ENCODE data around the gene FAXC.
A peak's percentile ranks its signal among the peaks of the same experiment; 100 is the strongest.

Gene FAXC

GRCh38 chr6:99362678-99363268, 13.3 kb upstream of the FAXC start:
- Histone ChIP-seq H3K9me3 (ENCODE audit: control insufficient read depth in 1 of 2, low read length in 2 of 2) (no peaks in the 10 kb centered on the region), H3K4me1 (ENCODE audit: control insufficient read depth in 1 of 2, insufficient read depth in 2 of 2, low read length in 2 of 2) (no peaks in the 10 kb centered on the region), H3K36me3 (ENCODE audit: control insufficient read depth in 1 of 2, insufficient read depth in 2 of 2, low read length in 2 of 2) (no peaks in the 10 kb centered on the region), H3K9ac (ENCODE audit: low read depth in 1 of 2, low read length in 2 of 2) (no peak overlapping the region), H3K4me3 (ENCODE audit: low read depth in 1 of 2, low read length in 2 of 2) (no peak overlapping the region), H3K27me3 (ENCODE audit: control insufficient read depth in 1 of 2, insufficient read depth in 2 of 2, low read length in 2 of 2) (peaks cover 0 to 5% of the 10 kb centered on the region in 2 donors), H3K27ac (ENCODE audit: low read depth, low read length) (no peak overlapping the region)

GRCh38 chr6:99359800-99360199, 10.3 kb upstream of the FAXC start:
- H3K27me3 ChIP-seq (ENCODE audit: control insufficient read depth in 1 of 2, insufficient read depth in 2 of 2, low read length in 2 of 2) = peaks cover 3 to 9% of the 10 kb centered on the region in 2 donors
- H3K9me3 ChIP-seq (ENCODE audit: control insufficient read depth in 1 of 2, low read length in 2 of 2) = no peaks in the 10 kb centered on the region
- H3K36me3 ChIP-seq (ENCODE audit: control insufficient read depth in 1 of 2, insufficient read depth in 2 of 2, low read length in 2 of 2) = no peaks in the 10 kb centered on the region
- no peak overlapping the region for H3K27ac ChIP-seq (ENCODE audit: low read depth, low read length)
- no peak overlapping the region for H3K4me3 ChIP-seq (ENCODE audit: low read depth in 1 of 2, low read length in 2 of 2)
- no peaks in the 10 kb centered on the region for H3K4me1 ChIP-seq (ENCODE audit: control insufficient read depth in 1 of 2, insufficient read depth in 2 of 2, low read length in 2 of 2)
- no peak overlapping the region for H3K9ac ChIP-seq (ENCODE audit: low read depth in 1 of 2, low read length in 2 of 2)

- H3K9me3 ChIP-seq (ENCODE audit: control insufficient read depth in 1 of 2, low read length in 2 of 2) = no peaks in the 10 kb centered on the region
- H3K4me3 ChIP-seq (ENCODE audit: low read depth in 1 of 2, low read length in 2 of 2) = no peak overlapping the region
- no peak overlapping the region for H3K27ac ChIP-seq (ENCODE audit: low read depth, low read length)
- H3K36me3 ChIP-seq (ENCODE audit: control insufficient read depth in 1 of 2, insufficient read depth in 2 of 2, low read length in 2 of 2) = no peaks in the 10 kb centered on the region
- H3K4me1 ChIP-seq (ENCODE audit: control insufficient read depth in 1 of 2, insufficient read depth in 2 of 2, low read length in 2 of 2) = no peaks in the 10 kb centered on the region
- no peak overlapping the region for H3K9ac ChIP-seq (ENCODE audit: low read depth in 1 of 2, low read length in 2 of 2)
- peaks cover 3 to 16% of the 10 kb centered on the region in 2 donors for H3K27me3 ChIP-seq (ENCODE audit: control insufficient read depth in 1 of 2, insufficient read depth in 2 of 2, low read length in 2 of 2)
Observed at GRCh38 chr6:99356641-99357040, 7.2 kb upstream of the FAXC start.

GRCh38 chr6:99354983-99355382, 5.5 kb upstream of the FAXC start:
- Histone ChIP-seq H3K27ac (ENCODE audit: low read depth, low read length) (no peak overlapping the region), H3K27me3 (ENCODE audit: control insufficient read depth in 1 of 2, insufficient read depth in 2 of 2, low read length in 2 of 2) (peaks cover 16 to 23% of the 10 kb centered on the region in 2 donors), H3K4me1 (ENCODE audit: control insufficient read depth in 1 of 2, insufficient read depth in 2 of 2, low read length in 2 of 2) (no peaks in the 10 kb centered on the region), H3K9me3 (ENCODE audit: control insufficient read depth in 1 of 2, low read length in 2 of 2) (no peaks in the 10 kb centered on the region), H3K36me3 (ENCODE audit: control insufficient read depth in 1 of 2, insufficient read depth in 2 of 2, low read length in 2 of 2) (no peaks in the 10 kb centered on the region), H3K4me3 (ENCODE audit: low read depth in 1 of 2, low read length in 2 of 2) (no peak overlapping the region), H3K9ac (ENCODE audit: low read depth in 1 of 2, low read length in 2 of 2) (no peak overlapping the region)

- H3K27ac ChIP-seq (ENCODE audit: low read depth, low read length) = no peak overlapping the region
- H3K27me3 ChIP-seq (ENCODE audit: control insufficient read depth in 1 of 2, insufficient read depth in 2 of 2, low read length in 2 of 2) = peaks cover 28 to 34% of the 10 kb centered on the region in 2 donors
- H3K4me1 ChIP-seq (ENCODE audit: control insufficient read depth in 1 of 2, insufficient read depth in 2 of 2, low read length in 2 of 2) = no peaks in the 10 kb centered on the region
- no peaks in the 10 kb centered on the region for H3K9me3 ChIP-seq (ENCODE audit: control insufficient read depth in 1 of 2, low read length in 2 of 2)
- no peak overlapping the region for H3K9ac ChIP-seq (ENCODE audit: low read depth in 1 of 2, low read length in 2 of 2)
- no peak overlapping the region for H3K4me3 ChIP-seq (ENCODE audit: low read depth in 1 of 2, low read length in 2 of 2)
- no peaks in the 10 kb centered on the region for H3K36me3 ChIP-seq (ENCODE audit: control insufficient read depth in 1 of 2, insufficient read depth in 2 of 2, low read length in 2 of 2)
Observed at GRCh38 chr6:99353126-99353525, 3.7 kb upstream of the FAXC start.

- no peak overlapping the region for H3K9ac ChIP-seq (ENCODE audit: low read depth in 1 of 2, low read length in 2 of 2)
- H3K27me3 ChIP-seq (ENCODE audit: control insufficient read depth in 1 of 2, insufficient read depth in 2 of 2, low read length in 2 of 2) = peaks cover 28 to 31% of the 10 kb centered on the region in 2 donors
- H3K4me3 ChIP-seq (ENCODE audit: low read depth in 1 of 2, low read length in 2 of 2) = peak overlapping the region in 1 of 2 donors; percentile 57
- no peaks in the 10 kb centered on the region for H3K9me3 ChIP-seq (ENCODE audit: control insufficient read depth in 1 of 2, low read length in 2 of 2)
- H3K36me3 ChIP-seq (ENCODE audit: control insufficient read depth in 1 of 2, insufficient read depth in 2 of 2, low read length in 2 of 2) = no peaks in the 10 kb centered on the region
- H3K4me1 ChIP-seq (ENCODE audit: control insufficient read depth in 1 of 2, insufficient read depth in 2 of 2, low read length in 2 of 2) = no peaks in the 10 kb centered on the region
- H3K27ac ChIP-seq (ENCODE audit: low read depth, low read length) = no peak overlapping the region
Observed at GRCh38 chr6:99350573-99350972, 1.1 kb upstream of the FAXC start.

GRCh38 chr6:99348288-99349170, 945 bp downstream of the FAXC start:
- H3K27me3 ChIP-seq (ENCODE audit: control insufficient read depth in 1 of 2, insufficient read depth in 2 of 2, low read length in 2 of 2) = peaks cover 28% of the 10 kb centered on the region in 2 donors
- H3K4me1 ChIP-seq (ENCODE audit: control insufficient read depth in 1 of 2, insufficient read depth in 2 of 2, low read length in 2 of 2) = no peaks in the 10 kb centered on the region
- H3K36me3 ChIP-seq (ENCODE audit: control insufficient read depth in 1 of 2, insufficient read depth in 2 of 2, low read length in 2 of 2) = no peaks in the 10 kb centered on the region
- H3K27ac ChIP-seq (ENCODE audit: low read depth, low read length) = no peak overlapping the region
- H3K4me3 ChIP-seq (ENCODE audit: low read depth in 1 of 2, low read length in 2 of 2) = peak overlapping the region; percentile 48 to 51
- H3K9me3 ChIP-seq (ENCODE audit: control insufficient read depth in 1 of 2, low read length in 2 of 2) = no peaks in the 10 kb centered on the region
- no peak overlapping the region for H3K9ac ChIP-seq (ENCODE audit: low read depth in 1 of 2, low read length in 2 of 2)

GRCh38 chr6:99347804-99348203, 1.7 kb downstream of the FAXC start:
- H3K4me1 ChIP-seq (ENCODE audit: control insufficient read depth in 1 of 2, insufficient read depth in 2 of 2, low read length in 2 of 2) = no peaks in the 10 kb centered on the region
- no peak overlapping the region for H3K4me3 ChIP-seq (ENCODE audit: low read depth in 1 of 2, low read length in 2 of 2)
- H3K9ac ChIP-seq (ENCODE audit: low read depth in 1 of 2, low read length in 2 of 2) = no peak overlapping the region
- peaks cover 25 to 28% of the 10 kb centered on the region in 2 donors for H3K27me3 ChIP-seq (ENCODE audit: control insufficient read depth in 1 of 2, insufficient read depth in 2 of 2, low read length in 2 of 2)
- no peaks in the 10 kb centered on the region for H3K36me3 ChIP-seq (ENCODE audit: control insufficient read depth in 1 of 2, insufficient read depth in 2 of 2, low read length in 2 of 2)
- no peak overlapping the region for H3K27ac ChIP-seq (ENCODE audit: low read depth, low read length)
- H3K9me3 ChIP-seq (ENCODE audit: control insufficient read depth in 1 of 2, low read length in 2 of 2) = no peaks in the 10 kb centered on the region

GRCh38 chr6:99346595-99346994, 2.9 kb downstream of the FAXC start:
- Histone ChIP-seq H3K27me3 (ENCODE audit: control insufficient read depth in 1 of 2, insufficient read depth in 2 of 2, low read length in 2 of 2) (peaks cover 25 to 28% of the 10 kb centered on the region in 2 donors), H3K9ac (ENCODE audit: low read depth in 1 of 2, low read length in 2 of 2) (no peak overlapping the region), H3K4me3 (ENCODE audit: low read depth in 1 of 2, low read length in 2 of 2) (no peak overlapping the region), H3K9me3 (ENCODE audit: control insufficient read depth in 1 of 2, low read length in 2 of 2) (no peaks in the 10 kb centered on the region), H3K36me3 (ENCODE audit: control insufficient read depth in 1 of 2, insufficient read depth in 2 of 2, low read length in 2 of 2) (no peaks in the 10 kb centered on the region), H3K27ac (ENCODE audit: low read depth, low read length) (no peak overlapping the region), H3K4me1 (ENCODE audit: control insufficient read depth in 1 of 2, insufficient read depth in 2 of 2, low read length in 2 of 2) (no peaks in the 10 kb centered on the region)

- Histone ChIP-seq H3K4me3 (ENCODE audit: low read depth in 1 of 2, low read length in 2 of 2) (no peak overlapping the region), H3K4me1 (ENCODE audit: control insufficient read depth in 1 of 2, insufficient read depth in 2 of 2, low read length in 2 of 2) (no peaks in the 10 kb centered on the region), H3K9ac (ENCODE audit: low read depth in 1 of 2, low read length in 2 of 2) (no peak overlapping the region), H3K27ac (ENCODE audit: low read depth, low read length) (no peak overlapping the region), H3K27me3 (ENCODE audit: control insufficient read depth in 1 of 2, insufficient read depth in 2 of 2, low read length in 2 of 2) (peaks cover 14 to 16% of the 10 kb centered on the region in 2 donors), H3K9me3 (ENCODE audit: control insufficient read depth in 1 of 2, low read length in 2 of 2) (no peaks in the 10 kb centered on the region), H3K36me3 (ENCODE audit: control insufficient read depth in 1 of 2, insufficient read depth in 2 of 2, low read length in 2 of 2) (no peaks in the 10 kb centered on the region)
Observed at GRCh38 chr6:99345164-99345563, 4.3 kb downstream of the FAXC start.
